HG03460 (cell line): ENCODE data around the gene TFAM.

ENCODE experiments used
- ATAC-seq: cut with Tn5 transposase; IDR thresholded peaks from one replicate; pipeline ENCODE4 v1.9.1; 2021; ENCODE audit not compliant: unreplicated experiment

The TFAM gene

GRCh38 chr10:58433066-58433465 is 47.9 kb downstream of the TFAM start:
- ATAC-seq, result no peak

- no peak for ATAC-seq
Measured at GRCh38 chr10:58433571-58433970, 48.4 kb downstream of the TFAM start.

DNA sequence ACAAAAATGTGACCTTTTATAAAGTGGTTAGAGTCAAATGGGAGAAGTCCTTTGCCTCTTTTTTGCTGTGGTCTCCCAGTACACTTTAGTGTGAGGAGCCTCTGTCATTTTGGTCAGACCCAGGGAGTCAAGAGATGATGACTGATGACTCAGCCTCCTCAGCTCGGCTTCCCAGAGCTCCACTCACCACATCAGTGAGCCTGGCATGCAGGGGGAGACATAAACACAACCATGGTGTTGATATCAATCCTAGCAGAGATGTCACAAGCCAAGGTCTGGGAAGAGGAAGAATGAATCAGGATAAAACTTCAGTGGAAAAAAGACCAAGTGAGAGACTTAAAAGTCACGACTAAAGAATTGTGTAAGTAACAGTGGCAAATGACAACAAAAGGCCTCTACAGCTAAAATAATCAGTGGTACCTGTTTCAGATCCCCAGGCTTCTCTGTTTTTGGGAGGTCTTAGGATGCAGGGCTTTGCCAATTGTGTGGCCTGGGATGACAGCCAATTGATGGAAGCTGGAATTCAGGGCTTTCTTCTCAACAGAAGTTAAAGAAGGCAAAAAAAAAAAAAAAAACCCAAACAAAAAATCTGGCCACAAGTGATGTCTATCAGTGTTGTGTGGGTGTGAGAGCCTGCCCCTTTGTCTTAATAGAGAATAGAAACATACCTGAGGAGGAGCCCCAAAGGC is 50.2 kb downstream of the TFAM start:
- ATAC-seq, result no peak

DNA sequence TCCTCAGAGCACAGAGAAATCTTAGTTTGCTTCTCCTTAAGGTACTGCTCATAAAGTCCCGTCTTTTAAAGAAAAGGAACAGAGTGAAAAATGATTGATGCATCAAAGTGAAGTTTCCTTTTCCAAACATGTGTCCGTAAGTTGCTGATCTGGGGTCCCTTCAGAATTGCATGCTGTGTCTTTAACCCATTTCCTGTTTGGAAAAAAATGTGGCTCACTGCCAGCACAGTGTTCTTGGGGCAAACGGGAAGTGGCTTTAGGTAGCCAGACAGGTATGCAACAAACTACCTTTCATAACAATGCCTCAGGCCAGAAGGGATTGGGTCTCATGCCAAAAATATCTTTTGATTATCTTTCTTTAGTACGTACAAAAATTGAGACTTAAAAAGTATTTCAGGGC is 50.9 kb downstream of the TFAM start:
- ATAC-seq, result no peak

DNA sequence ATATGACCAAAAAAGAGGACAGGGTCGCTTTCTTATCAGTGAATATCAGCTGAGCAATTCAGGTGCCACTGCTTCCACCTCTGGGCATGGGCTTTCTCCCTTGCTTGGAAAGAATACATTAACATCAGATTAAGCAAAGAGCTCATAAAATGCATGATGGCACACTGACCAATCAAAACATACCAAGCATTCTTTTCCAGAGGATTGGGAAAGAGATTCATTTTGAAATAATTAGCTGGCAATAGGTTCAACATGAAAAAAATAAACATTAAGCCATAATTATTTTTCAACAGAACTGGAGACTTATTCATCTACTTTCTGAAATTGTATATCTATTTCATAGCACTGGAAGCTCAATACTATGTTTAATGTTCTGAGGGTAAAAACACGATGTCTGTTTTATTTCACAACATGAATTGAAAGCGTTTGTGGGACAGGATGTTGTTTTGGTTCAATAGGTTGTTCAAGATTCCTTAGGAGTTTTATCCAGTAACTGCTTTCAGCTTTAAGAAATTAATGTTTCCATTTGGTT is 53.2 kb downstream of the TFAM start:
- no peak for ATAC-seq

GRCh38 chr10:58438986-58439385 is 53.8 kb downstream of the TFAM start:
- ATAC-seq, result no peak

GRCh38 chr10:58439632-58440364 is 54.6 kb downstream of the TFAM start:
- no peak for ATAC-seq

DNA sequence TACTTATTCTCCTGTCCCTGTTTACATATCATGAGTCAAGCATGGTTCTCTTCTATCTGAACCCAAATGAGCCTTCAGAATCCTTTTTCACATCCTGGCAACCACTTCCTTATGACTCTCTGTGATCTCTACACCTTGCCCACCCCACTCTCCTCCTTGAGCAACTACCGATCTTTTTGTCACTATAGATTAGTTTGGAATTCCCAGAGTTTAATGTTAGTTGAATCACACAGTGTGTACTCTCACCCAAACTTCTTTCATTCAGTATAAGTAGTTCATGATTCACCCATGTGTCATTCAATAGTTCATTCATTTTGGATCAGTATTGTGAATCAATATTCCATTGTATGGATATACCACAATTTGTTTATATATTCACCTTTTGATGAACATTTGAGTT is 55.3 kb downstream of the TFAM start:
- ATAC-seq, result no peak

GRCh38 chr10:58444321-58444720 is 59.1 kb downstream of the TFAM start:
- ATAC-seq, result no peak

- no peak for ATAC-seq
Measured at GRCh38 chr10:58444876-58445275, 59.7 kb downstream of the TFAM start.

DNA sequence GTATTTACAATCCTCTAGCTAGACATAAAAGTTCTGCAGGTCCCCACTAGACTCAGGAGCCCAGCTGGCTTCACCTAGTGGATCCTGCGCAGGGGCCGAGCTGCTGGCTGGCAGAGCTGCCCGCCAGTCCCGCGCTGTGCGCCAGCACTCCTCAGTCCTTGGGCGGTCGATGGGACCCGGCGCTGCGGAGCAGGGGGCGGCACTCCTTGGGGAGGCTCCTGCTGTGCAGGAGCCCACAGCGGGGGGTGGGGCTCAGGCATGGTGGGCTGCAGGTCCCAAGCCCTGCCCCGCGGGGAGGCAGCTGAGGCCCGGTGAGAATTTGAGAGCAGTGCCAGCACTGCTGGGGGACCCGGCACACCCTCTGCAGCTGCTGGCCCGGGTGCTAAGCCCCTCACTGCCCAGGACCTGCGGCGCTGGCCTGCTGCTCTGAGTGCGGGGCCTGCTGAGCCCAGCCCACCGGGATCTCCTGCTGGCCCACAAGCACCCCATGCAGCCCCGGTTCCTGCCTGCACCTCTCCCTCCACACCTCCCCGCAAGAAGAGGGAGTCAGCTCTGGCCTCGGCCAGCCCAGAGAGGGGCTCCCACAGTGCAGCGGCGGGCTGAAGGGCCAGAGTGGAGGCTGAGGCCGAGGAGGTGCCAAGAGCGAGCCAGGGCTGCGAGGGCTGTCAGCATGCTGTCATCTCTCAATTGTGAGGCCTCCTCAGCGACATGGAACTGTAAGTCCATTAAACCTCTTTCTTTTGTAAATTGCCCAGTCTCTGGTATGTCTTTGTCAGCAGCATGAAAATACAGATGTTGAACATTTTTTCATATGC is 63.1 kb downstream of the TFAM start:
- ATAC-seq, result no peak
